ENCODE results near the gene TBC1D1.

Gene TBC1D1

DNA sequence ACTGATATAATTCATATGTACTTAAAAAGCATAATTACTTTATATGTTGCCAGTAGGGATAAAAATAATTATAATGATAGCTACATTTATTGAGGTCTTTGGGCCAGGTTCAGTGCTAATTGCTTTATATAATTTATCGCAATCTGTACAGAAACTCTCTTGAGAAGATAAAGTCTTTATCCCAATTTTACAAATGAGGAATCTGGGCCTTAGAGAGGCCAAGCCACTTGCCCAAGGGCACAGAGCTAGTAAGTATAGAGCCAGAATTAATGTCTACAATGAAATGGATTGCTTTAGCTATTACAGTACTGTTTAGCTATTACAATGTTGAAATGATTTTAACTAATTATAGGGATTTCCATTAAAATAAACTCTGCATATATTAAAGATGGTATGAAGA lies 30.6 kb upstream of the TBC1D1 start:
- Histone ChIP-seq H3K27me3 (replicated peaks; ENCODE audit: insufficient read depth, low read length) (no peaks in the 10 kb centered on the region), H3K4me1 (ENCODE audit: low read length) (no peaks in the 10 kb centered on the region), H3K9me3 (replicated peaks; ENCODE audit: insufficient read depth, low read length) (no peaks in the 10 kb centered on the region), H3K27ac (ENCODE audit: low read length) (no peak overlapping the region), H2AFZ (ENCODE audit: low read length) (no peak overlapping the region), H3K9me2 (replicated peaks; ENCODE audit: insufficient read depth, low read length) (no peaks in the 10 kb centered on the region), H4K20me1 (ENCODE audit: insufficient read depth, low read length) (no peaks in the 10 kb centered on the region), H3K9ac (ENCODE audit: low read length) (no peak overlapping the region), H3K79me2 (ENCODE audit: low read length) (no peaks in the 10 kb centered on the region), H3K4me2 (ENCODE audit: low read depth, low read length) (no peak overlapping the region), H3K4me3 (ENCODE audit: low read length) (no peak overlapping the region), H3F3A (ENCODE audit: insufficient read depth, low read length) (no peaks in the 10 kb centered on the region), H3K36me3 (replicated peaks; ENCODE audit: insufficient read depth, low read length) (no peaks in the 10 kb centered on the region)
- no peak for DNase-seq
- TF ChIP-seq CTCF (IDR thresholded peaks at IDR 0.05; ENCODE audit: low read length) (no peak), EZH2phosphoT487 (IDR thresholded peaks at IDR 0.05; ENCODE audit: low read length) (no peak), EZH2 (optimal IDR thresholded peaks at IDR 0.05; ENCODE audit: low read depth, low read length) (no peak)

DNA sequence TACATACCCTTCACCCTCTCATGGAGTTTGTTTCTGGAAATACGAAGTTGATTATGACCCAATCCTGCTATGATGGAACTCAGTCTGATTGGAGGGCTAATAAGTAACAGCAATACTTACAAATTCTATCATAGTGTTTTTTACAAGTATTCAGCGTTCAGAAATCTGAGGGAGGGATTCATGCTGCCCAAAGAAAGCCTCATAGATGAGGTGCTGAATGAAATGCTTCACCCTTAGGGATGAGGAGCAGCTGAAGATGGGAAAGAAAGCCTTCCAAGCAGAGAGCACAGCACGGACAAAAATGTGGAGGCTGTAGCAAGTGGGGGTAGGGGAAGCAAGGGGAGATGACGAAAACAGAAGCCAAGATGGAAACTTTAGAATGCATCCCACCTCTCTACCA lies 27.9 kb upstream of the TBC1D1 start:
- no peaks in the 10 kb centered on the region for H3K36me3 ChIP-seq (replicated peaks; ENCODE audit: insufficient read depth, low read length)
- no peak for DNase-seq
- no peaks in the 10 kb centered on the region for H3K79me2 ChIP-seq (ENCODE audit: low read length)
- H2AFZ ChIP-seq (ENCODE audit: low read length) = no peak overlapping the region
- H3F3A ChIP-seq (ENCODE audit: insufficient read depth, low read length) = no peaks in the 10 kb centered on the region
- H3K9ac ChIP-seq (ENCODE audit: low read length) = no peak overlapping the region
- H3K27ac ChIP-seq (ENCODE audit: low read length) = no peak overlapping the region
- no peaks in the 10 kb centered on the region for H4K20me1 ChIP-seq (ENCODE audit: insufficient read depth, low read length)
- H3K27me3 ChIP-seq (replicated peaks; ENCODE audit: insufficient read depth, low read length) = no peaks in the 10 kb centered on the region
- no peaks in the 10 kb centered on the region for H3K4me1 ChIP-seq (ENCODE audit: low read length)
- H3K9me2 ChIP-seq (replicated peaks; ENCODE audit: insufficient read depth, low read length) = no peaks in the 10 kb centered on the region
- H3K9me3 ChIP-seq (replicated peaks; ENCODE audit: insufficient read depth, low read length) = no peaks in the 10 kb centered on the region
- no peak overlapping the region for H3K4me3 ChIP-seq (ENCODE audit: low read length)
- H3K4me2 ChIP-seq (ENCODE audit: low read depth, low read length) = no peak overlapping the region
- TF ChIP-seq CTCF (IDR thresholded peaks at IDR 0.05; ENCODE audit: low read length) (no peak), EZH2 (optimal IDR thresholded peaks at IDR 0.05; ENCODE audit: low read depth, low read length) (no peak), EZH2phosphoT487 (IDR thresholded peaks at IDR 0.05; ENCODE audit: low read length) (no peak)

DNA sequence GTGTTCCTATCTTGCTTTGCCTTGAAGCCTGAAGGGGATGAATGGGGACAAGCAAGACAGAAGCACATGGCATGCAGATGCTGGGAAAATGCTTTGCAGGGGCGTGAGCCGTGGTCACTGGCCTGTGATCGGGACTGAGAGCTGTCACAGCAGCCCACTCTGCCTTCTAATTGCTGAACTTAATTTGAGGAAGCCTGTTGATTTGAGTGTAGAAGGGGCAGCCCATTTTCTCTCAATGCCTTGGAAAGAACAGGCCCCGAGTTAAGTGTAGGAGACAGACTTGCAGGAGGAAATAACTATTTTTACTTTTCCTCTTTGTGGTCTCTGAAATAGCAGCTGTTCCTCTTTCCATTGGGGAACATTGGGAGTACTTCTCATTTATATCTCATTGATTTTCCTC lies 26.1 kb upstream of the TBC1D1 start:
- H3K9ac ChIP-seq (ENCODE audit: low read length) = no peak overlapping the region

More for the DNA sequence above, 26.1 kb upstream of the TBC1D1 start:
- H3K4me2 ChIP-seq (ENCODE audit: low read depth, low read length) = no peak overlapping the region
- H3K9me2 ChIP-seq (replicated peaks; ENCODE audit: insufficient read depth, low read length) = no peaks in the 10 kb centered on the region
- DNase-seq = no peak
- H3K4me1 ChIP-seq (ENCODE audit: low read length) = no peaks in the 10 kb centered on the region
- no peak overlapping the region for H3K27ac ChIP-seq (ENCODE audit: low read length)
- H3K27me3 ChIP-seq (replicated peaks; ENCODE audit: insufficient read depth, low read length) = no peaks in the 10 kb centered on the region
- H3K36me3 ChIP-seq (replicated peaks; ENCODE audit: insufficient read depth, low read length) = no peaks in the 10 kb centered on the region
- H3F3A ChIP-seq (ENCODE audit: insufficient read depth, low read length) = no peaks in the 10 kb centered on the region
- no peaks in the 10 kb centered on the region for H4K20me1 ChIP-seq (ENCODE audit: insufficient read depth, low read length)
- no peaks in the 10 kb centered on the region for H3K9me3 ChIP-seq (replicated peaks; ENCODE audit: insufficient read depth, low read length)
- H3K4me3 ChIP-seq (ENCODE audit: low read length) = no peak overlapping the region
- H2AFZ ChIP-seq (ENCODE audit: low read length) = no peak overlapping the region
- TF ChIP-seq EZH2 (optimal IDR thresholded peaks at IDR 0.05; ENCODE audit: low read depth, low read length) = no peak
- TF ChIP-seq CTCF (IDR thresholded peaks at IDR 0.05; ENCODE audit: low read length) = no peak
- no peak for TF ChIP-seq EZH2phosphoT487 (IDR thresholded peaks at IDR 0.05; ENCODE audit: low read length)
- H3K79me2 ChIP-seq (ENCODE audit: low read length) = no peaks in the 10 kb centered on the region

All from MM.1S (cell line).